Esophagus muscularis mucosa (tissue), 4 donors: ENCODE results near the gene CCDC188. TPM values are rescaled to one million over a fixed set of nuclear protein-coding genes. Genes with fewer than 3 reads are reported as not detected.

Source experiments
- DNase-seq: peaks from one replicate; pipeline ENCODE4 v3.0.0-alpha.2; 2017; ENCODE audit errors: extremely low spot score
- H3K27ac ChIP-seq, 4 donors: fragments of 200-600 bp; sonication (generic); replicated peaks in 1 of 4; 1 replicate in 3 of 4; 2 replicates in 1 of 4; pipeline ENCODE4 v1.5.1; 2016 to 2019; ENCODE audit warnings: mild to moderate bottlenecking in 1 of 4
- H3K27me3 ChIP-seq, 4 donors: fragments of 200-600 bp; sonication (generic); one replicate each; pipeline versions ENCODE4 v1.5.1 to v1.6.0; 2016 to 2019
- H3K36me3 ChIP-seq, 4 donors: fragments of 200-600 bp; sonication (generic); one replicate each; pipeline ENCODE4 v1.5.1; 2016 to 2019
- H3K4me1 ChIP-seq, 4 donors: fragments of 200-600 bp; sonication (generic); one replicate each; pipeline ENCODE4 v1.5.1; 2016 to 2019
- H3K4me3 ChIP-seq, 4 donors: fragments of 200-600 bp; sonication (generic); 1 replicate in 2 of 4; 2 replicates in 2 of 4; pipeline ENCODE4 v1.5.1; 2016 to 2019; ENCODE audit warnings: mild to moderate bottlenecking in 4 of 4, moderate library complexity in 1 of 4
- H3K9me3 ChIP-seq, 4 donors: fragments of 200-600 bp; sonication (generic); 1 replicate in 3 of 4; 2 replicates in 1 of 4; pipeline ENCODE4 v1.5.1; 2016 to 2019
- CTCF ChIP-seq, 3 experiments: fragments of 200-600 bp in 2 of 3; fragments of 450-650 bp in 1 of 3; sonication (generic) in 2 of 3; IDR thresholded peaks; one replicate each; pipeline ENCODE4 v1.5.1; 2017 to 2019; ENCODE audit warnings: antibody characterized with exemption in 3 of 3, mild to moderate bottlenecking in 2 of 3, moderate library complexity in 1 of 3
- EP300 ChIP-seq: sonication (generic); formaldehyde crosslinking; IDR thresholded peaks from one replicate; pipeline ENCODE4 v1.6.1; 2017; ENCODE audit warnings: antibody characterized with exemption
- POLR2A ChIP-seq: fragments of 450-650 bp; IDR thresholded peaks from one replicate; pipeline ENCODE4 v1.6.1; 2017; ENCODE audit warnings: antibody characterized with exemption, moderate library complexity, mild to moderate bottlenecking, low read depth
- POLR2AphosphoS5 ChIP-seq, 2 donors: sonication (generic); formaldehyde crosslinking; IDR thresholded peaks; one replicate each; pipeline ENCODE4 v1.6.1; 2017; ENCODE audit warnings: antibody characterized with exemption in 2 of 2
- WGBS: methylation state at CpG from one replicate; pipeline ENCODE4 v1.1.5; 2018; 5-methylcytosine and 5-hydroxymethylcytosine counted together
- intact Hi-C: fragments of 100-400 bp; cut with DNase I; formaldehyde crosslinking; loops from one replicate; pipeline ENCODE4 v1.15.1; 2023
- total RNA-seq, 4 donors: library from RNA; depleted of rRNA; stranded (reverse); fragments of >200 nt; gene quantifications; one replicate each; pipeline versions ENCODE4 v1.1.0 to v1.2.1, GENCODE V29; 2016

The CCDC188 gene
- total RNA-seq, 4 donors from 2014 or later, result 0.17 to 1.4 (median 0.64) TPM

GRCh38 chr22:20192972-20193760, 42.3 kb upstream of the CCDC188 start:
- DNase-seq, result no peak
- Histone ChIP-seq H3K9me3 (no peaks in the 10 kb centered on the region), H3K27ac (no peak overlapping the region), H3K36me3 (no peaks in the 10 kb centered on the region), H3K4me1 (no peaks in the 10 kb centered on the region), H3K4me3 (no peak overlapping the region), H3K27me3 (no peaks in the 10 kb centered on the region)
- 77% methylated on average over 17 of the region's 20 CpGs for WGBS
- no peak for TF ChIP-seq EP300
- TF ChIP-seq POLR2A, result no peak
- TF ChIP-seq POLR2AphosphoS5 (IDR thresholded peaks at IDR 0.05), result no peak
- TF ChIP-seq CTCF (IDR thresholded peaks at IDR 0.05), result no peak
- intact Hi-C loops, result no loop called here

- Histone ChIP-seq H3K27ac (no peak overlapping the region), H3K9me3 (no peaks in the 10 kb centered on the region), H3K36me3 (no peaks in the 10 kb centered on the region), H3K4me1 (no peaks in the 10 kb centered on the region), H3K27me3 (no peaks in the 10 kb centered on the region), H3K4me3 (no peak overlapping the region)
- 96% methylated on average over 4 of the region's 10 CpGs for WGBS
- DNase-seq, result no peak
- intact Hi-C loops, result no loop called here
- no peak for TF ChIP-seq POLR2AphosphoS5 (IDR thresholded peaks at IDR 0.05)
- TF ChIP-seq POLR2A, result no peak
- no peak for TF ChIP-seq EP300
- TF ChIP-seq CTCF (IDR thresholded peaks at IDR 0.05), result no peak
These were observed 41.6 kb upstream of the CCDC188 start for GRCh38 chr22:20192293-20192971.

- Histone ChIP-seq H3K4me1 (no peaks in the 10 kb centered on the region), H3K27ac (no peak overlapping the region), H3K4me3 (no peak overlapping the region), H3K36me3 (no peaks in the 10 kb centered on the region), H3K27me3 (no peaks in the 10 kb centered on the region), H3K9me3 (no peaks in the 10 kb centered on the region)
- 80% methylated on average over 2 of the region's 8 CpGs for WGBS
- intact Hi-C loops, result no loop called here
- DNase-seq, result no peak
- TF ChIP-seq POLR2AphosphoS5 (IDR thresholded peaks at IDR 0.05) (no peak), EP300 (no peak), POLR2A (no peak), CTCF (IDR thresholded peaks at IDR 0.05) (no peak)
These were observed 40.9 kb upstream of the CCDC188 start for GRCh38 chr22:20191803-20192202.

DNA sequence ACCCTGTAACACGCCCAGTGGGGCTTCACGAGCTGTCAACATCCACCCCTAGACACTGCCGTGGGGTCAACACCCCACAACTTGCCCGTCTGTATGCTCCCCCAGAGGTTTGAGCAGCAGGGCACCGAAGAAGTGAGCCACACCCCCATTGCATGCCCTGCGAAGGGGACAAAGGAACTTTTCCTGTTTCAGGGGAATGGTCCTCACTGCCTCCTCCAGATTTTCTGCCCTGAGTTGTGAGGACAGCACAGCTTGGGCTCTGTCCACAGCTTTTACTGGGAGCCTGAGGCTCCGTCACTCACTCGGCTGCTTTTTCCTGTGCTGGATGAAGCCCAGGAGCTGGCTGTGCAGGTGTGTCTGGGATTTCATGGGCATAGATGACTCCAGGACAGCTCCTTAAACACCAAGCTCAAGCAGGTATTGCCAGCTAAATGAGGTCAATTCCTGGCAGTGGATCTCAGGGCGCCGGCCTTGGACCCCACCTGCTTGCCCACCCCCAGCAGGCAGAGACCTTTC, 40.2 kb upstream of the CCDC188 start:
- Histone ChIP-seq H3K9me3 (no peaks in the 10 kb centered on the region), H3K27me3 (no peaks in the 10 kb centered on the region), H3K27ac (no peak overlapping the region), H3K4me3 (no peak overlapping the region), H3K4me1 (no peaks in the 10 kb centered on the region), H3K36me3 (no peaks in the 10 kb centered on the region)
- no peak for DNase-seq
- intact Hi-C loops, result no loop called here
- WGBS, result 77% methylated on average over 5 of the region's 10 CpGs
- TF ChIP-seq CTCF (IDR thresholded peaks at IDR 0.05) (no peak), POLR2A (no peak), EP300 (no peak), POLR2AphosphoS5 (IDR thresholded peaks at IDR 0.05) (no peak)
